ENCODE measurements around the gene HEXD. TPM values are rescaled to one million over a fixed set of nuclear protein-coding genes. Genes with fewer than 3 reads are reported as not detected.

HEXD gene
- total RNA-seq, 3 donors from 2014 or later = 25.3 to 54.6 (median 42.1) TPM

GRCh38 chr17:82491533-82491932 lies 73.4 kb downstream of the HEXD start:
- no peaks in the 10 kb centered on the region for H3K9me3 ChIP-seq
- DNase-seq (no peak), ATAC-seq (no peak)
- no peaks in the 10 kb centered on the region for H3K36me3 ChIP-seq (ENCODE audit: low read depth)
- no peak for TF ChIP-seq CTCF (IDR thresholded peaks at IDR 0.05)
- peaks cover 13% of the 10 kb centered on the region for H3K4me1 ChIP-seq (ENCODE audit: low read depth)
- intact Hi-C loops (cut with DNase I, micrococcal nuclease) = no loop called here
- H3K4me3 ChIP-seq = no peak overlapping the region

Other genes with a start within 250 kb of the HEXD start
- gene CCDC57, start 205.5 kb upstream of the HEXD start, total RNA-seq = 10 to 100 TPM; 41.3 to 46.3 (median 45.4) TPM
- gene SLC16A3, start 189.3 kb upstream of the HEXD start, total RNA-seq = 100 to 1,000 TPM in 2 of 3 donors, 10 to 100 TPM in 1; 41.0 to 150 (median 104) TPM
- gene CSNK1D, start 144.6 kb upstream of the HEXD start, total RNA-seq = 100 to 1,000 TPM; 177 to 221 (median 189) TPM
- gene CD7, start 100.7 kb upstream of the HEXD start, total RNA-seq = 10 to 100 TPM in 2 of 3 donors, 1 to 10 TPM in 1; 10.0 to 12.8 (median 12.3) TPM
- gene SECTM1, start 84.6 kb upstream of the HEXD start, total RNA-seq = 100 to 1,000 TPM; 127 to 268 (median 213) TPM
- not detected for gene TEX19, start 59.1 kb upstream of the HEXD start, total RNA-seq
- gene UTS2R, start 46.6 kb upstream of the HEXD start, total RNA-seq = not detected
- gene OGFOD3, start 239 bp downstream of the HEXD start, total RNA-seq = 10 to 100 TPM; 26.2 to 28.8 (median 26.2) TPM
- gene CYBC1, start 32.4 kb downstream of the HEXD start, total RNA-seq = 10 to 100 TPM; 79.2 to 90.5 (median 81.0) TPM
- gene NARF, start 40.4 kb downstream of the HEXD start, total RNA-seq = 10 to 100 TPM; 49.7 to 56.0 (median 55.9) TPM
- gene FOXK2, start 101.4 kb downstream of the HEXD start, total RNA-seq = 10 to 100 TPM; 39.7 to 62.3 (median 43.5) TPM
- gene WDR45B, start 230.1 kb downstream of the HEXD start, total RNA-seq = 10 to 100 TPM; 69.0 to 76.0 (median 74.4) TPM

All from mucosa of descending colon (tissue), 3 donors.